Stimulated activated CD8-positive, alpha-beta memory T cell treated with anti-CD3 and anti-CD28 coated beads, Interleukin-12 subunit alpha, Interleukin-12 subunit beta, amount 100 ng/mL, for 1 hour (primary cell): ENCODE results near the gene SLC9B2.
A peak's percentile ranks its signal among the peaks of the same experiment; 100 is the strongest.

Experiments used
- DNase-seq: peaks from one replicate; pipeline ENCODE4 v3.0.0-alpha.2; 2020; ENCODE audit warnings: low read depth

Gene SLC9B2

GRCh38 chr4:103075894-103076746, 441 bp downstream of the SLC9B2 start:
- peak; percentile 39 for DNase-seq

DNA sequence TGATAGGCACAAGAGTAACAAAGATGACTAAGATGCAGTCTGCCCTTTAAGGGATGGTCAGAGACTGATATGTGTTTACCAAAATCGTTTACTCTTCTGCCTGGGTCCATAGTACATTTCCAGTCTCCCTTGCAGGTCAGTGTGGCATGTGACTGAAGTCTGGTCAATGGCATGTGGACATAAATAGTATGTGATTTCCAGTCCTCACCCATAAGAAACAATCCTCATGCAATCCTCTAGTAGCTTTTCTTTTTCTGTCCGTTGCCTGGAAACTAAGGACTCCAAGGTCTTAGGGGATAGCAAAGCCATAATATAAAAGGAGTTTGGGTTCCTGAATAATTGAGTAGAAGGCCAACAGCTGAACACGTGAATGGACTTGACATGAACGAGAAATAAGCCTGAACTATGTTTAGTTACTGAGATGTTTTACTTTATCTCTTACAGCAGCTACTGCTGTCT, 1.1 kb downstream of the SLC9B2 start:
- no peak for DNase-seq

DNA sequence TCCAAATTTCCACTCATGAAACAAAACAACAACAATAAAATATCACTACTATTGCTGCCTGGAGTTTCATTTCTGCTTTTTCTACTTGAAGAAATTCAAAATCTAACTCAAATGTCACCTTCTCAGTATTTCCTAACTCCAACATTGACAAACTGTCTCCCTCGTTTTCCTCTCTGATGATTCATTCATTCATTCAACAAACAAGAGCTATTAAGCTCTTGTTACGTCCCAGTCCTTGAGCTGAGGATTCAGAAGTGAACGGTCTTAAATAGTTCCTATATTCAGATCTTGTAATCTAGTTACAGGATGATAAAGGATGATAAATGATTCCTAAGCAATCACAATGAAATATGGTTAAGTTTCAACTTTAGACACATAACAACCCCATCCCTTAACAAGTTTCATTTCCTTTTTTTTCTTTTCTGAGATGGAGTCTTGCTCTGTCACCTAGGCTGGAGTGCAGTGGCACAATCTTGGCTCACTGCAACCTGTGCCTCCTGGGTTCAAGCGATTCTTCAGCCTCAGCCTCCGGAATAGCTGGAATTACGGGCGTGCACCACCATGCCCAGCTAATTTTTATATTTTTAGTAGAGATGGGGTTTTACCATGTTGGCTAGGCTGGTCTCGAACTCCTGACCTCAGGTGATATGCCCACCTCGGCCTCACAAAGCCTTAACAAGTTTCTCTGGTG, 1.7 kb downstream of the SLC9B2 start:
- no peak for DNase-seq

GRCh38 chr4:103073792-103074438, 2.6 kb downstream of the SLC9B2 start:
- no peak for DNase-seq

GRCh38 chr4:103067841-103068547, 8.6 kb downstream of the SLC9B2 start:
- DNase-seq = no peak

- DNase-seq = no peak
These were observed 16.0 kb downstream of the SLC9B2 start for GRCh38 chr4:103060453-103061148.

- DNase-seq = no peak
These were observed 22.5 kb downstream of the SLC9B2 start for GRCh38 chr4:103054030-103054429.

DNA sequence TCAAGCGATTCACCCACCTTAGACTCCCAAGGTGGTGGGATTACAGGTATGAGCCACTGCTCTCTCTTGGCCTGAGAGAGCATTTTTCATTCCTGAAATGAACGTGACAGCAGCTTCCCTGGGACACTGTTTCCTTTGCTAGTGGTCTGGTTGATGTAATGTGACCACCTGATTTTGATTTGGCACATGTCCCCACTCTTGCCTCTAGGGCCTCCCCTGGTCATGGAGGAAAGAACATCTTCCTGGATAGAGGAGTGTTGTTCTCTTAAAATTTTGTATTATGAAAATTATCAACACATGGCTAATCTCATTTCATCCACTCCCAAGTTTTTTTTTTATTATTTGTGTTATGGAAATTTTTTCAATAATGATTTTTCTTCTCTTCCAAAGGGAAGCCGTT, 23.8 kb downstream of the SLC9B2 start:
- DNase-seq = no peak

- no peak for DNase-seq
These were observed 24.4 kb downstream of the SLC9B2 start for GRCh38 chr4:103052145-103052544.

DNA sequence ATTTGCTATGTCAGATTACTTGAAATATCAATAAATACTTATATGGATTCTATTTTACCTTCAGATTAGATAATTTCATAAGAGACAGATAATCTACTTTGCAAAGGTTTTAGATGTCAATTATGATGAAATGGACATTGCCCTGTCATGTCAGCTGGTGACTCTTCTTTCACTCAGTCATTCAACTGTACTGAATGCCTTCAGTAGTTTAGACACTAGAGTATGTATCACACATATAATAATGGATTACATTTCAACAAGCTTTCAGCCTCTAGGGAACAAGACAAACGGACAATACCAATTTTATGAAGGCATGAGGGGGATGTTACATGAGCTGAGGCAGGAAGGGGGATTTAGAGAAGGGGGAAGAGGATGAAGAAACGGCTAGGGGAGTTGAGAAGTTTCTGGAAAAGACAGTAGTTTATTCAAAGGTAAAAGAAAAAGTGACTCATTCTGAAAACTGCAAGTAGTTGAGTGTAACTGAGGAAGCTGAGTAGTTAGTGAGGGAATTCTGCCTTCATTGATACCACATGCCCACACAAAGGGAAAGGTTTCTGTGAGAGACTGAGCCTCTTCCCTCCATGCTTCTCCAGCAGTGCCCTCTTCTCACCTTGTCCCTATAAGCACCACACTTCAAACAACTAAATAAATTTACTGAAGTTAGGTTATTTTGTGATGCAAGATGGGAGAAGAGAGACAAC, 25.7 kb downstream of the SLC9B2 start:
- DNase-seq = no peak

DNA sequence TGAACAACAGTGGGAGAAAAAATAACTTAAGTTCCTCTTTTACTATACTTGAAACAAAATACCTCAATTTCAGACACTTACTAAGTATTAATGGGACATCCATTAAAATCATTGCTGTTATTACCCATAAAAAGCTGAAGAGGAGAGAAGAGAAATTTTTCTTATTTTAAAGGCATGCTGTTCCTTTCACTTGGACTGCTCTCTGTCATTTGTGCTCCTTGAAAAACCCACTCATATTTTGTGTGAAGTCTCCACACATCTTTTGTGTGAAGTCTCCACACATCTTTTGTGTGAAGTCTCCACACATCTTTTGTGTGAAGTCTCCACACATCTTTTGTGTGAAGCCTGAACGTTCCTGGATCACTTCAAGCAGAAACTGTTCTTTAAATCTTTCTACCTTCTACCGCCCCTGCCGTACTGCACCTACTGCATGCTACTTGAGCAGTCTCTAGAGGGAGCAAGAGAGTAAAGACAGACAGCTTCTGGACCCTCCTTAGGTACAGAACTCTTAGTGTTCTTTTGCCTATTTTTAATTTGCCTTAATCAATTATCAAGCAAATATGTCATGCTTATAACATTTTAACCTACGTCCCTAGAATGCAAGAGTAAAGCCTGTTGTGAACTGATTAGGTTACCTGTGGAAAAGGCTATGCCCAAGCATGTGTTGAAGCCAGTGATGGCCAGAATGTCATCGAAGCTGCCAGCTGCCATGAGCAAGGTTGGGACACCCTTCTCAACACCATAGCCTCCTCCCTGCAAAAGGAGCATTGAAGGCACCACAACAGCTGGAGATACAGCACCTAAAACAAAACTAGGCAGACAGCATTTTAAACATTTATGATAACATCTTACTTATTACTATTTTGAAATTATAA, 29.9 kb downstream of the SLC9B2 start:
- no peak for DNase-seq

GRCh38 chr4:103044183-103044582, 32.4 kb downstream of the SLC9B2 start:
- DNase-seq = no peak

- no peak for DNase-seq
These were observed 40.4 kb downstream of the SLC9B2 start for GRCh38 chr4:103036169-103036568.

- DNase-seq = no peak
These were observed 44.0 kb downstream of the SLC9B2 start for GRCh38 chr4:103032574-103032973.

- DNase-seq = no peak
These were observed 45.8 kb downstream of the SLC9B2 start for GRCh38 chr4:103030791-103031190.

- no peak for DNase-seq
These were observed 47.3 kb downstream of the SLC9B2 start for GRCh38 chr4:103029300-103029699.

GRCh38 chr4:103026868-103027267, 49.7 kb downstream of the SLC9B2 start:
- DNase-seq = no peak

- DNase-seq = no peak
These were observed 51.6 kb downstream of the SLC9B2 start for GRCh38 chr4:103024996-103025395.

- no peak for DNase-seq
These were observed 55.4 kb downstream of the SLC9B2 start for GRCh38 chr4:103021120-103021519.
